HG02970 (cell line): ENCODE measurements around the gene CAPN14.

Source experiments
- ATAC-seq: cut with Tn5 transposase; IDR thresholded peaks from one replicate; pipeline ENCODE4 v1.9.1; 2021; ENCODE audit warnings: mild to moderate bottlenecking, moderate library complexity, moderate number of reproducible peaks; ENCODE audit not compliant: unreplicated experiment, low FRiP score

Gene CAPN14

DNA sequence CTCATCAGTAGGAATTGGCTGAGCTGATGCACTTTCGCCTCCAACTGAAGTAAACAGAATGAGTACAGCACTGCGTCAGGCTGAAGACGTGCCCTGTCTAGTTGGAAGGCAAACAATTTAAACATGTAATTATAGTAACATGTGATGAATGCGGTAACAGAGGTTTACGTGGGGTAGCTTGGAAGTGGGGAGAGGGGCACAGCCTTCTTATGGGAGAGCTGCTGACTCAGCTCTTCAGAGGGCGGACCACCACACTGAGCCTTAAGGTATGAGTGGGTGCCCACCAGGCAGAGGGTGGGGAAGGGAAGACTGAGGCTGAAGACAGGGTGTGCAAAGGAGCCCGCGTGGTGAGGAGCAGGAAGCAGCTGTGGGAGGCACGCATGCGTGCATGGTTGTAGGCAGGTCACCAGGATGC, 10.4 kb upstream of the CAPN14 start:
- no peak for ATAC-seq

DNA sequence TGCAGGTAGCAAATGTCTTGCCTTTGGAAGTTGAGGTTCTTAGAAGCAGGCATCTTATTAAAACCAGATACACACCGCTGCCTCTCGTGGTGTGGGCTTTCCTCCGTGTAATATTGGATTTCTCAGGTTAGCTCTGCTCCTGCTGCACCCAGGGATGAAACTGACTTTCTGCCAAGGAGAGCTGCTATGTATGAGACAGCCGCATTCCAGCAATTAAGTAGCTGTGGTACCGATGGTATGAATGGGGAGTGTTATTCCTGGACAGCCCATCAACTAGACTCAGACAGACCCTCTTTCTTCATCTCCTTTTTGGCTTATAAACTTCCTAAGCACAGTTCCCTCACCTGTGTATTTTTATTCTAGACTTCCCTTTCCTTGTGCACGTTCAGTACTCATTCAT, 9.8 kb upstream of the CAPN14 start:
- no peak for ATAC-seq

DNA sequence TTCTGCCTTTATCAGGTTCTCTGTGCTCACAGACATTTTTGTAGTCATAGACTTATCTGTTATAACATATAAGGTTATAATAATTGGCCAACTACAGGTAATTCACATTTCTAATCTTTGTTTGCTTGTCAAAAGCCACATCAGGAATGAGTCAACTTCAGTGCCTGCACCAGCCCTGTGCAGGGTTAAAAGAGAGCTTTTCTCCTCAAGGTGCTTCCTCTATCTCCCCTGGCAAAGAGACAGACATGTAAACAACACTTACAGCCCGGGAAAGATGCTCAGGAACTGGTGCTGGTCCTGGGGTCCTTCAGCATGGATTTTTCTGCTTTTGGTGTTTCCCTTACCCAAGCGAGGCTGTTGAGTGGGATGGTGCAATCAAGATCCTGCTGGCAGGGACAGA, 9.0 kb upstream of the CAPN14 start:
- ATAC-seq: no peak

DNA sequence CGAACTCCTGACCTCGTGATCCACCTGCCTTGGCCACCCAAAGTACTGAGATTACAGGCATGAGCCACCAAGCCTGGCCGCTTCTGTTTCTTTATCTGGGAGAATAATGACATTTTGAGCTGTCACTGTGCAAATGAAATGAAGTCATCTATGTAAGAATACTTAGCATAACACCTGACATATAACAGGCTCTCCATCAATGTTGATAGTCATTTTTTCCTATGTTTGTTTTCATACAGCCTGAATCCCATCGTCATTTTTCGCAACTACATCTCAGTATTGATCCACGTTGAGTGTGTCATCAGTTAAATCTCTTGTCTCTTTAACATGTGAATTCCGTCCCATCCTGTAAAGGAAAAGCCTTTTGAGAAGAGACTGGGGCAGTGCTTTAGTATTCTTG, 6.4 kb upstream of the CAPN14 start:
- ATAC-seq: no peak

DNA sequence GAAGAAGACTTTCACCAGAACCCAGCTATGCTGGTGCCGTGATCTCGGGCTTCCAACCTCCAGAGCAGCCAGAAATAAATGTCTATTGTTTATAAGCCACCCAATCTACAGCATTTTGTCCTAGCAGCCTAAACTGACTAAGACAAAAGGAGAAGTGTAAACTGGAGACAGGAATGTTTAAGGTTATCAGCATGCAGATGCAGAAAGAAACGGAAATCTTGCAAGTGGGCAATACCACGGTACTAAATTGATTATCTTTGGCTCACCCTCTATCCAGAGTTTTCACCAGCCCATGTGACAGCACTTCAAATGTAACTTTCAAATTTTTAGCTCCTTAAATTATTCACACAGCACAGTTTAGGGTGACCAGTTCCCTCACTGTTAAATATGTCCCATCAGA, 5.7 kb upstream of the CAPN14 start:
- no peak for ATAC-seq

DNA sequence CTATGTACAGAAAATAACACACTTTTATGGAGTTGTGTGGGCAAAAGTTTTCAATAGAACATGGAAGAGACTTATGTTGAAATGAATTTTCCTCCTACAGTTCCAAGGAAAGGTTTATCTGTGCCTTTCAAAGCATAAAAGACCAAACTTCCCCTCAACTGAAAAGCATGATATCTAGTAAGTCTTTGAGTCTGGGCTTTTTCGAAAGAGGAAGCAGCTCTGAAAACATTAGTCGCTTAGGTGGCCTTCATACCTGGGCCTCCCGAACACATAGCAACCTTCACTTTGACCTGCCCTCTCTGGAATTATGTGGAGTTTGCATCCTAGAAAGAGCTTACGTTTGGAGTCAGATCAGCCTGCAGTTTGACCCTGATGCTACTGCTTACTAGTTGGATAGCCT, 4.8 kb upstream of the CAPN14 start:
- no peak for ATAC-seq

DNA sequence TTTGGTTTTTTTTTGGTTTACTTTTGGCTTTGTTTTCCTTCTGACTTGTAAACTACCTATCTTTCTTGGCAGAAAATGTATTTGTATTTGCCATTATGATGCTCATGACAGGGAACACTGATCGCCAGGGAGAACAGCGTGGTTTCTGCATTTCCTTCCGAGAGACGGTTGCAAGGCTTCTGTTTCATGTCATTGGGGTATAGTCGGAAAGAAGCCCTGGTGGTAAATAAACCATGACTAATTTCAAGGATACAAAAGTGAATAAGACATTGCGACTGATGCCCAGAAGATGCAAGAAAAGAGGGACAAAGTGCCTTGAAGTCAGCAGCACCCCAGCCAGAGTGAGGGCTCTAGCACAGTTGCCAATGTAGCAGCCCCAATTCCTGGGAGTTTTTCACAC, 4.2 kb upstream of the CAPN14 start:
- ATAC-seq: no peak

DNA sequence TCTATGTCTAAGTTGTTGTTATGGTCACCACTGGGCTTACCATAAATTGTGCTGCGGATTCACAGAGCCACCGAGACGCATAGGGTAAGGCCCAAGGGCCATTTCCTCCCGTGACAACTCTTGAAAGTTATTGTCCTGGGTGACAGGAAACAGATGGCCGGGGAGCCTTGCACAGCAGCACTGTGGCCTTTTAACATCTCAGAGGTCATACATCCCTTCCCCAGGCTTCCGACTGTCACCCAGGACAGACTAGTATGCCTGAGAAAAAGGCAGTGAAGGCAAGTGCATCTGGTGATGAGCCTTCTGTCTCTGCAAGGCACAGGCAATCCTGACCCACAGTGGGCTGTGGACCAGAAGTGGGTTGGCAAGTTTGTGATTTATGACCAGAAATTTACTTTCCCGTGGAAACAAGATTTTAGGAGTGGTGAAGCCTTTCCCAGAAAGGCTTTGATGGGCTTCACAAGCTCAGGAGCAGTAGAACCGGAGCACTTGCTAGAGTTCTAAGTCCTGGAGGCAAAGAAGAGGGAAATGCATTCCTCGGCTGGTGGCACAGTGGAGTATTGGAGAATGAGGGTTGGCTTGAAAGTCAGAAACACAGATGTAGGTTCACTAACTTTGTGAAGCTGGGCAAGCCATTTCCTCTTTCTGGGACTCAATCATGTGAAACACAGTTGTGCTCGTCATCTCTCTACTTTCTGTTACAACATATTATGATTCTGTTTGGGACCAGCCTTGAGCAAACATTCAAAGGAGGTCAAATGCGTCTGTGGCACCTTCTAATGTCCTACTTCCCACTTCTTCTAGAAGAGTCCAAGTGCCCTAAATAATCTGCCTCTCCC, 2.0 kb upstream of the CAPN14 start:
- ATAC-seq: peak; percentile 70

DNA sequence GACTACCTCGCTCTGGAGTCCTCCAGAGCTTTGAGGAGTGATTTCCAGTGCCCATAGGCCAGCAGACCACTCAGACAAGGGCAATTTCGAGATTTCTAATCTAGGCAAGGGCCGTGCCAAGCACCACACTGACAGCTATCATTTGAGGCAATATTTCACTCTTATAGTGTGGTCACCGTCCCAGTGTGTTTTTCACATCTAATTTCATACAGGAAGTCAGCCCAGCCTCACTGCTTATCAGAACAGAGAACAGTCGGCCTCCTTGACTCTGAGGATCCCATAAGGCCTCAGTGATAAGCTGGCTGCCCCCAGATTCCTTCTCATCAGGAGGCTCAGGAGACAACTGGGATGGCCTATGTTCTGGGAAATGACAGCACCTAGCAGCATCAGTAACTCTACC, 581 bp downstream of the CAPN14 start:
- ATAC-seq: no peak

DNA sequence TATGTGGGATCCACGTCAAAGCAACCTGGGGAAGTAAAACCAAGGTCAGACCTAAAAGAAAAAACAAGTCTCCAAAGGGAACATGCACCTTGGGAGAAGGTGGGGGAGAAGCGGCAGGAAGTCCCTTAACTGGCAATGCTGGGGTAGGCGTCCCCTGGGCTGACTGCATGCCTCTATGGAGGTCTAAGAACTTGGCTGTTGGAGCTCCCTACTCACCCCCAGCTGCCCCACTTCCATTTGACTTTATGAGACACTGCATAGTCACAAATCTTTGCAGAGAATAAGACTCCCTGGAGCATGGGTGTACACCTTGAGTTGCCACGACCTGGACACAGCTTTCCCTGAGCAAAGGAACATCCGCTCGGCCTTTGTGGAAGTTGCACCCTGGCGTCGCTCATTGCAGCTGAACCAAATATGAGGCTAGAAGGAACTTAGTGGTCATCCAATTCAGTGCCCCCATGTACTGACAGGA, 2.8 kb downstream of the CAPN14 start:
- ATAC-seq: no peak

DNA sequence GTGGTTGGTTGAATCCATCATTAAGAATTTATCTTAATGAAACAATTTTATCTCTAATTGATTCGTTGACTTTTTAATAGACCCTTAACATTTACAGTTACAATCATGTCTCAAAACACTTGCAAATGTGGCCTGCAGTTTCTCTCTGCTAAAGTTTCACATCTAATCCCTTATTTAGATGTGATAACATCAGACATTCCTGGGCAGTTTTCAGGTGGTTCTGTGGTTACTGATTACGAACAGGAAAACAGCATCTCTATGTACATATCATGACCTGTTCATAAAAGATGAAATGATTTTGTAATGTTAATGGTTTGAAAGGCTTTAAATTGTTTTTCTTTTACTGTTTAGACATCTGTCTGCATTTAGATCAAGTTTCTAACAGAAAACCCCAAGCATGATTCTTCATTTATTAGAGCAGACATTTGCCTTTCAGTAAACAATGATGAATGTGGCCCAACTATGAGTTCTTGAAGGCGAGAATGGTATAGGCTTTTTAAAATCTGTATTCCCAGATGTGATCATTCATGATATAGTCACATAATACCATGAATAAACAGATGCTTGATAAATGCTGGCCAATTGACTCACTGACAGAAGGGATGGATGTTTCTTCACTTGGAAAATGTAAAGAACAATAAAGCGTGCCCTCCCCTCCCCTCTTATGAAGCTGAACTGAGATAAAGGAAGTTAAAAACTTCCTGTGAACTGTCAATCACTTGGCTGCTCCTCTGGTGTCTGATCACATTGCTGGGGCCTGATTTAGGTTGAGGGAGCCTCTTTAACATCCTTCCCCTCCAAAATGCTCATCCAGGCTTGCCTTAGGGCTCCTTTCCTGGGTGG, 3.5 kb downstream of the CAPN14 start:
- no peak for ATAC-seq

DNA sequence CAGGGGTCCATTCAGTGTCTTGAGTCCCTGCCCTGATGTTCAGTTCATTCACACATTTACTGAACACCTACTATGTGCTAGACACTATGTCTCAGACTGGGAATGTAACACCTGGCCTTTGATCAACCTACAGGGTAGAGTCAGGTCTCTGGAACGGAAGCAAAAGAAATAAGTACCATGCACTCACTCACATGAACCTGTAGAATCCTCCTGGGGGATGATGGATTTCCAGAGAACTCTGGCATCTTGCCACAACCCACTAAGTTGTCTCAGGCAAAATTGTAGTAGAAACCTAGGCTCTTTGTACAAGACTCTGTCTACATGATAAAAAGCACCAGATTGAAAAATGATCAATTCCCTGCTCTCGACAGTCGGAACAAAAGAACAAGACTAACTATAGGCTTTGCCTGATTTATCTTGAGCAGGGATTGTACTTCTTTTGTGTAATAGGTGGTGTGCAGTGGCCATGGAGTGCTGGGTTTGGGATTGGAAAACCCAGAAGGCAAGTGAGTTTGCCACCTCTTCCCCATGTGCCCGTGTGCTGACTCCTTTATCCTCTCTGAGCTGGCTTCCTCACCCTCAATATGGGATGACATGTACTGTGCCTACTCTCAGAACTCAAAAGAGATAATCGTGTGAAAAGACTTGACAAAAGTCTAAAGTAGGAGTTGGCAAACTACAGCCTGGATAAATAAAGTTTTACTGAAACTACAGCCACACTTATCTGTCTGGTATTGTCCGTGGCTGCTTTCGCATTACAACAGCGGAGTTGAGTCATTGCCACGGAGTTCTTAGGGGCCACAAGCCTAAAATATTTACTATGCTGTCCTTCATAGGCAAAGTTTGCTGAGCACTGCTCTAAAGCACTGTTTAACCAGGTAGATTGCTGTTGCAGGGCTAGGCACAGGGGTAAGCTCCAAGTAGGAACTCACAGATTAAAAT, 4.4 kb downstream of the CAPN14 start:
- ATAC-seq: no peak

DNA sequence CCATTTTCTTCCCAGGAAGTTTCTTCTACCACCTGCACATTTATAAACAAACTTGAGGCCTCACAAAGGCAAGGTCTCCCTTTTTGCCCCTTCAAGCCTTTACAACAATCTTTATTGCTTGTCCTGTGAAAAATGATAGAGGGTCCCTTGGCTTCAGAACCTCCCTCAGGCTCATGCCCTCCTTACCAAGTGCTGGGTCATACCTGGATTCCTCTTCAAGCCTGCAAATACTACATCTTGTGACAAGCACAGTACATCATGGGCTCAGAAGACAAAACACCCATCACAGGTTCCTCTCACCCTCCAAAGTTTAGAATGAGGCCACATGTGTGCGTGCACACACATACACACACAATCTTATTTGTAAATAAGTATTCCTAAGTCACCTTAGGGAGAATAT, 9.1 kb downstream of the CAPN14 start:
- no peak for ATAC-seq

DNA sequence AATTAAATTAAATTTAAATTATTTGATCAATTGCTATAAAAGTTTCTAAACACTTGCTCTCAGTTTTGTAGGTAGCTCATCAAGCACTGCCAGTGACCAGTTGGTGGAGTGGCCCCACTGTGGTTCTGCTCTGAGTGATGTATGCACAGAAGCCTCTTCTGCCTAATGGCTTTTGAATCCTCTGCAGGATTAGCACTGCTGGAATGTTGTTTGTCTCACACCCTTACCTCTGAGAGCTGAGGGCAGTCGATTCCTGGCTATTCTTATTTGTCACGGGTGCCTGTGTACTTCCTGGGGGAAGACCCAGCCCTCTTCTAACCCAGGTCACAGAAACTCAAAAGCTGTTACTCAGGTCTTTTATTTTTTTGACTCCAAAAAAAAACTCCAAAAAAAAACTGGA, 9.5 kb downstream of the CAPN14 start:
- ATAC-seq: no peak

DNA sequence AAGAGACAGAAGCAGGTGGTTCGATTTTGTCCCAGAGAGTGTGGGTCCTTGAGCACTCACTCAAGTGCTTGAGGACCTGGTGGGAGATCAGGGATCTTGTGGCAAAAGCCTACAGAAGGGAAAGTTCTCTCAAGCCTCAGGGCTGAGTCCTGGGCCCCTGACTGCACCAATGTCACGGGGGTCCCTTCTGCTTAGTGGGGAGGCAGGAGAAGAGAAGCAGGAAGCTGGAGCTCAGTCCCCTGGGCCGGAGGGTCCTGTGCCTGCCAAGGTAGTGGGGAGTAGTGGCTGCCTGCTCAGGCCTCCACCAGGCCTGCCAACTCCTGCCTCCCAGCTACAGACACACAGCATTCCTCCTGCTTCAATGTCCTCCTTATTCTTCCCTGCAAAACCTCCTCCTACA, 11.7 kb downstream of the CAPN14 start:
- no peak for ATAC-seq

DNA sequence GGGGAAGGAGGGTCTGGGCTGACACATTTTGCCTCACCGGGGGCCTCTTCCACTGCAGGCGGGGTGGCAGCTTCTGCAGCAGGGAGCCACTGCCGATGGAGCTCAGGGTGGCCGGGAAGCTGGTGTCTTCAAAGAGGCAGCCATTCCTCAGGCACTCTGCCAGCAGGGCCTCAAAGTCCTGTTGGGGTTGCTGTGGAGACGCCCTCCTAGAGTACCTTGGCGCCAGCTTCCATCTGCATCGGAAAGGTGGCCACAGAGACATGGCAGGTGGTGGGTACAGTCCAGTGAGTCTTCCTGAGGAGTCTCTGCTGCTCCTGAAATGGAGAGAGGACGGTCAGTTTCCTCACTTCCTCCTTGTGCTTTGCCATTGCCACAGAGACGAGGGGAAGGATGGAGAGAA, 12.1 kb downstream of the CAPN14 start:
- no peak for ATAC-seq

DNA sequence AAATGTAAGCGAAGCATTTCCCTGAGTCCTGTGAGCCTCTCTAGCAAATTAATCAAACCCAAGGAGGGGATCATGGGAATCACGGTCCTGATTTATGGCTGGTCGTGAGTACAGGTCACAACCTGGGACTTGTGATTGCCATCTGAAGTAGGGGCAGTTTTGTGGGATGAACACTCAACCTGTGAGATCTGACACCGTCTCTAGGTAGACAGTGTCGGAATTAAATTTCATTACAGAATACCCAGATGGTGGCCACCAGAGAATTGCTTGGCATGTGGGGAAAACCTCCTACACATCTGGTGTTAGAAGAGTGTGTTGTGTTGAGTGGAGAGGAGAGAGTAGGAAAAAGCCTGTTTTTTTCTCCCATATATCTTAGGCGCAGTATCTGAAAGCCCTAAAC, 12.5 kb downstream of the CAPN14 start:
- ATAC-seq: no peak

DNA sequence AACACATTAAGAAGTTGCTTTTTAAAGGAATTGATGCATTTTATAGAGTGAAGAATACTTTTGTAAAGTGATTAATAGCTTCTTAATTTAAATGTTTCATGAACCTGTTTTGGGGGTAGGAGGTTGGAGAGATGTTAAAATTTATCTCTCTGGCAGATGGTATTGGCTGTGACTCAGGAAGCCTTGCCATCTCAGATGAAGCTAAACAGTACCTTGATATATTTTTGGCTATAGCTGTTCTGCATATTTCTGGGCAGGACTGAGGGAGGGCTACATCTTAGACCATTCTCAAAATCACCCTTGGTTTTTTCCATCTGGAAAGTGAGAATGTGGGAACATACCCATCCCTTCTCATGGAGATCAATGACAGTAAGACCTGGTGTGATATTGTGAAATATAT, 13.4 kb downstream of the CAPN14 start:
- no peak for ATAC-seq

DNA sequence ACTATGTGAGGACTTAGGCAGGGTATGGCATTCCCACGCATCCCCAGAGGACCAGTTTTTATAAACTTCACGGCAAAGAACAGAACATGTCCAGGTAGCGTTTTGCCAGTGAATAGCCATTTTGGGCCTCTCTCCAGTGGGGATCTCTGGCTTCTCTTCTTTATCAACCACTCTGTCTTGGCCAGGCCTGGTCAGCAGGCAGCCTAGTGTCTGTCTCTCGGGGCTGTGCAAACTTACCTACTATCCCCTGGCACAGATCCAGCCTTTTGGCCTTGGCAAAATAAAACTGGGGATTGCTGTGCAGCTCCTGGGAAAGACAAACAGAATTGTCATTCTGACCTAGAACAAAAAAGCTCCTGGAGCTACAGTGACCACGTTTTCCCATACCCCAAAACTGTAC, 14.5 kb downstream of the CAPN14 start:
- ATAC-seq: no peak

DNA sequence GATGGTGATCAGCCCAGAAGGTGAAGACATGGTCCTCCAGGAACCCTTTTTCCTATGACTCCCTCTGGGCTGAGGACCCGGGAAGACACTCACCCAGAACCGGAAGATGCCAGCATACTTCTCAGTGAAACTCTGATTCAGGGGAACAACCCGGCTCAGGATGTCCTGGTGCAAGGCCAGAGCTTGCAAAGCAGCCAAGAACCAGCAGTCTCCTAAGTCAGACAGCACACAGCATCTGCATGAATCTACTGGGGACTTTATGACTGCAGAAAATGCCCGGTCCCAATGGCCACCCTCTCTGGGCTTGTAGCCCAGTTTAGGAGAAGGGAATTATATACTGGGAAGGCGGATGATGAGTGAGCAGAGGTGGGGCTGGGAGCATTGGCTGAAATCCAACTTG, 15.3 kb downstream of the CAPN14 start:
- ATAC-seq: no peak

DNA sequence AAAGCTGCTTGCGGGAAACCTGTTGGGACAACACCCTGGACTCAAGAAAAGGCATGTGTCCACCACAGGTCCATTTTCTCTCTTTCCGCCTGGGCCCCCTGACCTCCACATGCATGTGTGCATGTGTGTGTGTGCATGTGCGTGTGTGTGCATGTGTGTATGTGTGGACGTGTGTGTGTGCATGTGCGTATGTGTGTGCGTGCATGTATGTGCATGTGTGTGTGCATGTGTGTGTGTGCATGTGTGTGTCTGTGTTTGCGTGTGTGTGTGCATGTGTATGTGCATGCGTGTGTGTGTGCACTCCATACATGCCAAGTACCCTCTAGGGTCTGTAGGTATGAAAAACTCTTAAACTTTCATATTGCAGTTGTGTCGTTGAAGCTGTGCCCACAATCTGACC, 16.3 kb downstream of the CAPN14 start:
- no peak for ATAC-seq
